A673 (cell line): ENCODE results near the gene ACSF3. TPM values are rescaled to one million over a fixed set of nuclear protein-coding genes. Genes with fewer than 3 reads are reported as not detected.
"Not testable (repeated sequence)": the region's sequence is repeated elsewhere in the genome, so short reads cannot be mapped to it uniquely, and the experiment has no call there.

Experiments used
- BruUV-seq: library from RNA; stranded (reverse); fragments of 400-500 nt; replicated peaks from 2 replicates; lab custom pipeline; 2021; lab: Mats Ljungman, UMichigan
- CTCF ChIA-PET: fragments of 300-600 bp; sonication (Branson Sonifier 250); formaldehyde crosslinking; loops from one replicate; lab custom pipeline; 2022; ENCODE audit warnings: antibody characterized with exemption; lab: Charles Lee
- POLR2A ChIA-PET: fragments of 300-600 bp; sonication (Branson Sonifier 250); formaldehyde crosslinking; loops from one replicate; lab custom pipeline; 2022; ENCODE audit warnings: antibody characterized with exemption; ENCODE audit not compliant: low non-redundant PET; lab: Charles Lee
- DNase-seq: peaks from one replicate; pipeline ENCODE4 v3.0.0-alpha.2; 2015; ENCODE audit warnings: low spot score
- H3K27ac ChIP-seq: fragments of 200-600 bp; sonication (generic); 2 replicates; pipeline ENCODE4 v1.5.1; 2016; ENCODE audit warnings: mixed run types, low read depth, mild to moderate bottlenecking, mixed read lengths, antibody characterized with exemption, low read length; ENCODE audit not compliant: poor library complexity, severe bottlenecking
- H3K27me3 ChIP-seq: fragments of 200-600 bp; sonication (generic); replicated peaks from 2 replicates; pipeline ENCODE4 v1.6.1; 2017; ENCODE audit warnings: mixed run types, low read depth, mild to moderate bottlenecking, mixed read lengths, antibody characterized with exemption, low read length; ENCODE audit not compliant: insufficient read depth, poor library complexity
- H3K36me3 ChIP-seq: fragments of 200-600 bp; sonication (generic); 2 replicates; pipeline ENCODE4 v1.6.1; 2016; ENCODE audit warnings: mixed run types, mild to moderate bottlenecking, mixed read lengths, antibody characterized with exemption, low read length; ENCODE audit not compliant: insufficient read depth, poor library complexity, severe bottlenecking
- H3K4me1 ChIP-seq: fragments of 200-600 bp; sonication (generic); 2 replicates; pipeline ENCODE4 v1.6.1; 2017; ENCODE audit warnings: mixed run types, mild to moderate bottlenecking, mixed read lengths, antibody characterized with exemption, low read length; ENCODE audit not compliant: insufficient read depth, poor library complexity, severe bottlenecking
- H3K4me3 ChIP-seq: fragments of 200-600 bp; sonication (generic); 2 replicates; pipeline ENCODE4 v1.5.1; 2016; ENCODE audit warnings: low read depth, mixed run types, mild to moderate bottlenecking, mixed read lengths, low read length; ENCODE audit not compliant: poor library complexity, severe bottlenecking
- H3K9me3 ChIP-seq: fragments of 200-600 bp; sonication (generic); 2 replicates; pipeline ENCODE4 v1.6.1; 2016; ENCODE audit warnings: mixed run types, low read depth, mild to moderate bottlenecking, mixed read lengths, antibody characterized with exemption, low read length; ENCODE audit not compliant: poor library complexity, severe bottlenecking
- CTCF ChIP-seq: fragments of 300-800, 200-600 bp; sonication (generic); conservative IDR thresholded peaks from 2 replicates; pipeline ENCODE4 v1.5.1; 2017; ENCODE audit warnings: low read depth, mild to moderate bottlenecking, antibody characterized with exemption, low read length, moderate library complexity, mixed read lengths
- EZH2 ChIP-seq: fragments of 200-600 bp; sonication (generic); IDR thresholded peaks from 2 replicates; pipeline ENCODE4 v1.6.1; 2017; ENCODE audit warnings: borderline replicate concordance, low read depth, mild to moderate bottlenecking, mixed read lengths, antibody characterized with exemption, low read length; ENCODE audit not compliant: poor library complexity, severe bottlenecking
- intact Hi-C: fragments of 100-400 bp; cut with micrococcal nuclease; formaldehyde crosslinking; loops from one replicate; pipeline ENCODE4 v1.10.0; 2022; ENCODE audit not compliant: unreplicated experiment
- total RNA-seq: library from RNA; stranded (reverse); gene quantifications from 2 replicates; pipeline ENCODE4 v1.2.3, GENCODE V29; 2021

ACSF3 gene
- total RNA-seq, 1 experiment from 2014 or later, result 27.7 TPM

DNA sequence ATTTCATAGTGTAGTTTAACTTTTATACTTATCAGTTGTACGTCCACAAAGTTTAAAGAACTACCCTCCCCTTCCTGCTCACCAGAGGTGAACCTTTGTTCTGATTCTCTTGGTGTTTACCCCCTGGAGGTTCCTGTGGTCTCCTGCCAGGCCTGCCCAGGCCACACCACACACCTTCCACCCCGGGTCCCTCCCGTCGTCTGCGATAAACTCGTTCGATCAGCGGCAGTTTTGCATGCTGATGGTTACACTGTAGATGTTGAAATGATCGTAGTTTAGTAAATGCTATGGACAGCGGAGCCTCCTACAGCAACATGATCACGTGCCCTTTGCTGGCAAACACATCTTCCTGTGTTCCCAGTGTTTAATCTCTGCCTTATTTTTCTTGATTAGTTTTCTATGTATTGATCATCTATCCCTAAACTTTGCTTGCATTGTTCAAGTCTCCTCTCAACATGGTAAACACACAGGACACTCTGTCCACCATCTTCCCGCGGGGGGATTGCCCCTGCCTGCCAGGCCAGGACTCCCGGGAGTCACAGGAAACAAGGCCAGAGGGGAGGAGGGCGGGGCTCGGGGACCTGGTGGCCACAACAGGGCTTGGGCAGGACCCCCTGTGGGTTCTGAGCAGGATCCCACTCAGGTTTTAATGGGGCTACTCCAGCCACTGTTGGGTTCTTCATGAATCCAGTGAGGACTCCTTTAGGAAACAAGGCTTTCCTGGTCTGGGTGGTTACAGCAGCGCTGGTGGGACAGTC, 2.8 kb upstream of the ACSF3 start:
- intact Hi-C loops, result no loop called here
- ChIA-PET POLR2A (no interaction called here), CTCF (no interaction called here)
- Histone ChIP-seq H3K4me1 (peaks cover 10% of the 10 kb centered on the region), H3K9me3 (no peaks in the 10 kb centered on the region), H3K4me3 (no peak overlapping the region), H3K27me3 (peaks cover 31% of the 10 kb centered on the region), H3K36me3 (no peaks in the 10 kb centered on the region), H3K27ac (no peak overlapping the region)
- no peak for TF ChIP-seq CTCF
- no peak for TF ChIP-seq EZH2
- no TSS peak for BruUV-seq
- DNase-seq, result no peak

DNA sequence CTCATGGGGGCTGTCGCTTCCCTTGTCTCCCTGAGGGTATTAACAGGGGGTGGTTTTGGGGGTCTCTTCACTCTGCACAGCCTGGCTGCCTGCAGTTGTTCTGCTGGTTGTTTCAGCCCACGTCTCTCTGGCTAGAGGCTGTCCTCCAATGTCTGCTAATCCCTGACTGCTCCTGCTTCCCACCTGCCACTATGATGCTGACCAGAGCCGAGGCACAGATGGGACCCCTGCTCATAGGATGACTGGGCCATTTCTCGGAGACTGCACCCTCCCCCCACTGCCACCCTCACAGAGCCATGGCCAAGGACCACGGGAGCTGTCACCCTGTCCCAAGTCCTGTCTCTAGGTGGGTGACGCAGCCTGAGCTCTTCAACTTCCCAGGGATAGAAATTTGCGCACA, 1.6 kb upstream of the ACSF3 start:
- Histone ChIP-seq H3K4me1 (peaks cover 10% of the 10 kb centered on the region), H3K4me3 (no peak overlapping the region), H3K27me3 (peaks cover 31% of the 10 kb centered on the region), H3K27ac (no peak overlapping the region), H3K36me3 (no peaks in the 10 kb centered on the region), H3K9me3 (no peaks in the 10 kb centered on the region)
- CTCF ChIA-PET, result interaction anchor here (0.6 kb wide), 1 partner anchor 14 kb away, joined by 7 read pairs; no protein-coding TSS in a partner anchor
- intact Hi-C loops, result no loop called here
- TF ChIP-seq CTCF (no peak), EZH2 (no peak)
- POLR2A ChIA-PET, result no interaction called here
- BruUV-seq, result no TSS peak
- no peak for DNase-seq

- H3K27ac ChIP-seq, result peak overlapping the region; percentile 68
- H3K9me3 ChIP-seq, POLR2A ChIA-PET, BruUV-seq, DNase-seq, H3K36me3 ChIP-seq, intact Hi-C loops, CTCF ChIA-PET: not testable (repeated sequence)
- peak overlapping the region; percentile 61 for H3K4me3 ChIP-seq
- H3K4me1 ChIP-seq, result peaks cover 10% of the 10 kb centered on the region
- H3K27me3 ChIP-seq, result peaks cover 27% of the 10 kb centered on the region
Measured at GRCh38 chr16:89093252-89093601, 425 bp upstream of the ACSF3 start.
